HEK293 (cell line): ENCODE data around the gene IRAK2.

Source experiments
- CTCF ChIA-PET: fragments of 350-600 bp; formaldehyde crosslinking; extraction: SDS; loops from one replicate; lab custom pipeline; 2021; ENCODE audit warnings: antibody characterized with exemption; lab: Yijun Ruan, JAX
- POLR2A ChIA-PET: fragments of 300-600 bp; formaldehyde crosslinking; extraction: SDS; loops from one replicate; lab custom pipeline; 2020; ENCODE audit warnings: antibody characterized with exemption, inconsistent platforms; lab: Yijun Ruan, JAX
- H3K27ac ChIP-seq: fragments of 200-500 bp; sonication (Bioruptor generic); 2 replicates; pipeline ENCODE4 v1.5.1; 2014; ENCODE audit warnings: low read depth, low read length, control low read depth, inconsistent platforms; ENCODE audit errors: extremely low read depth
- H3K36me3 ChIP-seq, 2 experiments: fragments of 200-500 bp in 1 of 2; sonication (Bioruptor generic) in 1 of 2; 1 replicate in 1 of 2; 2 replicates in 1 of 2; pipeline ENCODE4 v1.5.1; 2014 to 2017; ENCODE audit warnings: inconsistent platforms in 2 of 2, low read length in 2 of 2; ENCODE audit not compliant: control insufficient read depth in 2 of 2, insufficient read depth in 1 of 2
- H3K4me1 ChIP-seq: fragments of 200-500 bp; sonication (Bioruptor generic); 2 replicates; pipeline ENCODE4 v1.5.1; 2014; ENCODE audit warnings: mild to moderate bottlenecking, low read length, inconsistent platforms; ENCODE audit not compliant: control insufficient read depth, insufficient read depth
- H3K4me3 ChIP-seq: 2 replicates; pipeline ENCODE4 v1.5.1; 2011; ENCODE audit warnings: low read depth, mild to moderate bottlenecking, control low read depth, low read length, moderate library complexity
- H3K9me3 ChIP-seq: fragments of 200-500 bp; sonication (Bioruptor generic); 2 replicates; pipeline ENCODE4 v1.5.1; 2014; ENCODE audit warnings: low read depth, low read length, inconsistent platforms; ENCODE audit not compliant: control insufficient read depth, insufficient read depth
- GLIS2 ChIP-seq: fragments of 450-650 bp; formaldehyde crosslinking; IDR thresholded peaks from 2 replicates; pipeline ENCODE4 v1.5.1; 2016; ENCODE audit warnings: missing biosample characterization, missing genetic modification characterization
- HOXA7 ChIP-seq: sonication (generic); formaldehyde crosslinking; IDR thresholded peaks from 2 replicates; pipeline ENCODE4 v1.8.1; 2022; ENCODE audit warnings: missing genetic modification reagents, borderline replicate concordance
- KLF8 ChIP-seq: fragments of 450-650 bp; formaldehyde crosslinking; IDR thresholded peaks from 2 replicates; pipeline ENCODE4 v1.5.1; 2016; ENCODE audit warnings: missing biosample characterization, missing genetic modification characterization
- ZFHX2 ChIP-seq: fragments of 450-650 bp; formaldehyde crosslinking; conservative IDR thresholded peaks from 2 replicates; pipeline ENCODE4 v1.5.1; 2016; ENCODE audit warnings: missing biosample characterization, missing genetic modification characterization
- ZNF10 ChIP-seq: fragments of 450-650 bp; formaldehyde crosslinking; IDR thresholded peaks from 2 replicates; pipeline ENCODE4 v1.5.1; 2017; ENCODE audit warnings: missing biosample characterization, missing genetic modification characterization
- ZNF169 ChIP-seq: fragments of 450-650 bp; formaldehyde crosslinking; IDR thresholded peaks from 2 replicates; pipeline ENCODE4 v1.5.1; 2016; ENCODE audit warnings: missing biosample characterization, missing genetic modification characterization
- ZNF202 ChIP-seq: fragments of 450-650 bp; formaldehyde crosslinking; IDR thresholded peaks from 2 replicates; pipeline ENCODE4 v1.5.1; 2016; ENCODE audit warnings: missing biosample characterization, missing genetic modification characterization, borderline replicate concordance
- ZNF335 ChIP-seq: fragments of 450-650 bp; formaldehyde crosslinking; conservative IDR thresholded peaks from 2 replicates; pipeline ENCODE4 v1.5.1; 2016; ENCODE audit warnings: missing biosample characterization, missing genetic modification characterization
- ZNF544 ChIP-seq: fragments of 450-650 bp; formaldehyde crosslinking; IDR thresholded peaks from 2 replicates; pipeline ENCODE4 v1.5.0; 2017; ENCODE audit warnings: missing biosample characterization, missing genetic modification characterization
- ZNF558 ChIP-seq: fragments of 450-650 bp; formaldehyde crosslinking; IDR thresholded peaks from 2 replicates; pipeline ENCODE4 v1.5.1; 2016; ENCODE audit warnings: missing biosample characterization, missing genetic modification characterization
- ZNF670 ChIP-seq: fragments of 450-650 bp; formaldehyde crosslinking; IDR thresholded peaks from 2 replicates; pipeline ENCODE4 v1.5.1; 2016; ENCODE audit warnings: missing biosample characterization, missing genetic modification characterization, low read depth
- ZNF776 ChIP-seq: fragments of 450-650 bp; formaldehyde crosslinking; IDR thresholded peaks from 2 replicates; pipeline ENCODE4 v1.5.0; 2017; ENCODE audit warnings: missing biosample characterization, missing genetic modification characterization, borderline replicate concordance
- ZNF777 ChIP-seq: fragments of 450-650 bp; formaldehyde crosslinking; IDR thresholded peaks from 2 replicates; pipeline ENCODE4 v1.5.1; 2017; ENCODE audit warnings: missing biosample characterization, missing genetic modification characterization, borderline replicate concordance
- ZNF830 ChIP-seq: fragments of 450-650 bp; IDR thresholded peaks from 2 replicates; pipeline ENCODE4 v1.5.0; 2018; ENCODE audit warnings: missing biosample characterization, missing genetic modification characterization, low read depth, mild to moderate bottlenecking, moderate library complexity
- ZNF837 ChIP-seq: fragments of 450-650 bp; formaldehyde crosslinking; IDR thresholded peaks from 2 replicates; pipeline ENCODE4 v1.5.1; 2016; ENCODE audit warnings: missing biosample characterization, missing genetic modification characterization
- ZSCAN23 ChIP-seq: fragments of 450-650 bp; formaldehyde crosslinking; IDR thresholded peaks from 2 replicates; pipeline ENCODE4 v1.5.1; 2016; ENCODE audit warnings: missing biosample characterization, missing genetic modification characterization
- TF ChIP-seq, protein P1 (sequence below): IDR thresholded peaks from 2 replicates; pipeline ENCODE4 v1.6.1; 2011; ENCODE audit warnings: mild to moderate bottlenecking, low read depth, low read length, borderline replicate concordance
- TF ChIP-seq, protein P2 (sequence below): fragments of 450-650 bp; IDR thresholded peaks from 2 replicates; pipeline ENCODE4 v1.5.1; 2018; ENCODE audit warnings: missing biosample characterization, missing genetic modification characterization

The IRAK2 gene

DNA sequence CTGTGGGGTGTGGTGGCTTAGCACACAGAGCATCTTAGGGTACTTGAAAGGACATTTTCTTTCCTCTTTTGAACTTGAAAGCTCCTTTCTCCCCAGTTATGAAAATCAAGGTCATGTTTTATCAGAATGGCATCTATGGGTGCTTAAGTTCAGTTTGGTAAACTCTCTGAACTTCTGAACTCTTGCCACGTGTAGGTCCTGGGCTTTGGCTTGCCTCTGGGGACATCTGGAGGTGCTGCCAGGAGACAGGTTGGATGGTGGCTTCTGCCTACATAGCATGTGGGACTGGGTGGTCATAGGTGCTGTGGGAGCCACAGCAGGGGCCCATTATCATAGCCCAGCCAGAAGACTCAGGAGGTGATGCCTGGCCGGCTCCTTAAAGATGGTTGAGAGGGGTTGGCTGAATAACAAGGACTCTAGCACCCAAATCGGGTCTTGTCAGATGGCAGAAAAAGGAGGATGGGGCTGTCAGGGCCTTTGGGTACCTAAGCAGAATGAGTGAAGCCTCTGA is 112.5 kb downstream of the IRAK2 start:
- Histone ChIP-seq H3K9me3 (no peaks in the 10 kb centered on the region), H3K4me3 (no peak overlapping the region), H3K27ac (no peak overlapping the region), H3K36me3 (peaks cover 21 to 69% of the 10 kb centered on the region in 2 experiments), H3K4me1 (peaks cover 15% of the 10 kb centered on the region)
- POLR2A ChIA-PET = interaction anchor here (0.7 kb wide), 1 partner anchor 9 kb away, joined by 5 read pairs; no protein-coding TSS in a partner anchor
- CTCF ChIA-PET = interaction anchor here (1.7 kb wide), 1 partner anchor 14 kb away, joined by 6 read pairs; no protein-coding TSS in a partner anchor
- TF ChIP-seq ZSCAN23 (tag by site-specific recombination) (no peak), ZNF830 (tag by site-specific recombination) (no peak), ZNF558 (tag by site-specific recombination) (no peak), GLIS2 (tag by site-specific recombination) (no peak), HOXA7 (CRISPR knock-in tag) (no peak), ZNF544 (no peak), ZNF837 (tag by site-specific recombination) (no peak), ZNF670 (tag by site-specific recombination) (no peak), ZNF169 (tag by site-specific recombination) (no peak), ZNF777 (tag by site-specific recombination) (no peak), ZNF202 (no peak)
- TF ChIP-seq, protein P1, sequence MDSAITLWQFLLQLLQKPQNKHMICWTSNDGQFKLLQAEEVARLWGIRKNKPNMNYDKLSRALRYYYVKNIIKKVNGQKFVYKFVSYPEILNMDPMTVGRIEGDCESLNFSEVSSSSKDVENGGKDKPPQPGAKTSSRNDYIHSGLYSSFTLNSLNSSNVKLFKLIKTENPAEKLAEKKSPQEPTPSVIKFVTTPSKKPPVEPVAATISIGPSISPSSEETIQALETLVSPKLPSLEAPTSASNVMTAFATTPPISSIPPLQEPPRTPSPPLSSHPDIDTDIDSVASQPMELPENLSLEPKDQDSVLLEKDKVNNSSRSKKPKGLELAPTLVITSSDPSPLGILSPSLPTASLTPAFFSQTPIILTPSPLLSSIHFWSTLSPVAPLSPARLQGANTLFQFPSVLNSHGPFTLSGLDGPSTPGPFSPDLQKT = no peak
- TF ChIP-seq, protein P2, sequence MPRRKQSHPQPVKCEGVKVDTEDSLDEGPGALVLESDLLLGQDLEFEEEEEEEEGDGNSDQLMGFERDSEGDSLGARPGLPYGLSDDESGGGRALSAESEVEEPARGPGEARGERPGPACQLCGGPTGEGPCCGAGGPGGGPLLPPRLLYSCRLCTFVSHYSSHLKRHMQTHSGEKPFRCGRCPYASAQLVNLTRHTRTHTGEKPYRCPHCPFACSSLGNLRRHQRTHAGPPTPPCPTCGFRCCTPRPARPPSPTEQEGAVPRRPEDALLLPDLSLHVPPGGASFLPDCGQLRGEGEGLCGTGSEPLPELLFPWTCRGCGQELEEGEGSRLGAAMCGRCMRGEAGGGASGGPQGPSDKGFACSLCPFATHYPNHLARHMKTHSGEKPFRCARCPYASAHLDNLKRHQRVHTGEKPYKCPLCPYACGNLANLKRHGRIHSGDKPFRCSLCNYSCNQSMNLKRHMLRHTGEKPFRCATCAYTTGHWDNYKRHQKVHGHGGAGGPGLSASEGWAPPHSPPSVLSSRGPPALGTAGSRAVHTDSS (tag by site-specific recombination) = no peak

- Histone ChIP-seq H3K9me3 (no peaks in the 10 kb centered on the region), H3K36me3 (peaks cover 14 to 77% of the 10 kb centered on the region in 2 experiments), H3K4me1 (peaks cover 10% of the 10 kb centered on the region), H3K4me3 (no peak overlapping the region), H3K27ac (no peak overlapping the region)
- ChIA-PET CTCF (no interaction called here), POLR2A (no interaction called here)
- TF ChIP-seq ZNF335 (tag by site-specific recombination) (no peak), KLF8 (tag by site-specific recombination) (no peak)
These were observed 113.8 kb downstream of the IRAK2 start for GRCh38 chr3:10278501-10278900.

DNA sequence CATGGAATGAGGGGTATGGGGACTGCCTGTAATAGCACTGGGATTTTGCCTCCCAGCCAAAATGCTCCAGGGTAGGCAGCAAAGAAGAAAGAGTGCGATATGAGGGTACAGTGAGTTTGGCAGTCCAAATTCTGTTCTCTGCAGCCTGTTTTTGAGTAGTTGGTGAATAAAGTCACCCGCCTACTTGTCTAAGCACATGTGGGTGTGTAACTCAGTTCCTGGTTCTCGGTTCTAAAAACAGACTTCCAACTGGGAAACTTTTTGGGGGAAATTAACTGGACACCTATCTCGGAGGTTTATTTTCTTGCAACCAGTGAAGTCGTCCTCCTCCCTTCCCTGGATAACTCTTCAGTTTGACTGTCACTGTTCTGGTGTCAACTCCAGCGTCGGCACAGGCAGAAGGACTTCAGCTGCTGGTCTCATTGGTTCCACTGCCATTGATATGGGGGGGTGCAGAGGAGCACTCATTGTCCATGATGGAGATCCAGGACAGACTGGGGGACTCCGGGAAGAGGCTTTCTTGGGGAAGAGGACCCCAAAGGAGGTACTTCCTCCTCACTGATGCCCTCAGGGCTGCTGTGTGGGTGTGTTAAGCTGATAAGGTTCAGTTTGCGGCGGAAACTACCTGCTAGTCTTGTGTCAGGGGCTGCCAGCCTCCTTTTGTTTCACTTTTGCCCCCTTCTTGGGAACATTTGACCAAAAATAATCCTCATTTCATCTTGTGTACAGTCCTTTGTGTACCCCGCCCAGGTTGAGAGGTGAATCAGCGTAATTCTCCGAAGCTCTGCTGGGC is 114.9 kb downstream of the IRAK2 start:
- Histone ChIP-seq H3K27ac (no peak overlapping the region), H3K36me3 (peaks cover 13 to 83% of the 10 kb centered on the region in 2 experiments), H3K4me1 (peaks cover under 1% of the 10 kb centered on the region; the same call in 1 of the 2 replicates), H3K9me3 (no peaks in the 10 kb centered on the region), H3K4me3 (no peak overlapping the region)
- ChIA-PET CTCF (no interaction called here), POLR2A (no interaction called here)
- TF ChIP-seq ZFHX2 (tag by site-specific recombination) = peak; percentile 41
- no peak for TF ChIP-seq ZNF776 (tag by site-specific recombination)
- TF ChIP-seq ZNF10 (tag by site-specific recombination) = no peak
